Measurements from ENCODE around the gene GRIK1.

The GRIK1 gene

GRCh38 chr21:29508301-29508700, 431.5 kb downstream of the GRIK1 start:
- no peak for TF ChIP-seq CTCF (IDR thresholded peaks at IDR 0.05)
- H3K4me3 ChIP-seq (ENCODE audit: low read depth in 1 of 2, low read length in 1 of 2), result no peak overlapping the region
- no peaks in the 10 kb centered on the region for H3K36me3 ChIP-seq
- no peaks in the 10 kb centered on the region for H3K4me1 ChIP-seq (ENCODE audit: control insufficient read depth in 1 of 2, insufficient read depth in 1 of 2, low read depth in 1 of 2, low read length in 1 of 2)
- H3K27ac ChIP-seq, result no peak overlapping the region
- H3K27me3 ChIP-seq, result no peaks in the 10 kb centered on the region
- H3K9me3 ChIP-seq, result no peaks in the 10 kb centered on the region

GRCh38 chr21:29506947-29507346, 432.8 kb downstream of the GRIK1 start:
- Histone ChIP-seq H3K4me3 (ENCODE audit: low read depth in 1 of 2, low read length in 1 of 2) (no peak overlapping the region), H3K36me3 (no peaks in the 10 kb centered on the region), H3K4me1 (ENCODE audit: control insufficient read depth in 1 of 2, insufficient read depth in 1 of 2, low read depth in 1 of 2, low read length in 1 of 2) (no peaks in the 10 kb centered on the region), H3K27ac (no peak overlapping the region), H3K27me3 (no peaks in the 10 kb centered on the region), H3K9me3 (no peaks in the 10 kb centered on the region)
- no peak for TF ChIP-seq CTCF (IDR thresholded peaks at IDR 0.05)

DNA sequence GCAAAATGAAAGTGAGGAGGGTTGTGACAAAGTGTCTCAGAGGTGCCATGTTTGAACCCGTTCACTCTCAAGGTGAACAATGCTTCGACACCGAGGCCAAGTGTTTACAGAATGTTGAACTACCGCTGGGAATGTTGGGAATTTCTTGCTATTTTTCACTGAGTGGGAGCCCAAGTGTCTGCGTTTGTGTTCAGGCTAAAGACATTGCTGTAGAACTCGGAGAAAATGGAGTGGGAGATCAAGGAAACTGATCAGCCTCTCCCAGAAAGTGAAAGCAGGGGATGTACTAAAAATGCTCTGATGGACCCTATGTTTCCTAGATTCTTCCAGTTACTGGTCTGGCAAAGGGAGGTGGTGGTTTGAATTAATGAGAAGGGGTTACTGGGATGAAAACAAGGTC, 433.6 kb downstream of the GRIK1 start:
- H3K4me3 ChIP-seq (ENCODE audit: low read depth in 1 of 2, low read length in 1 of 2), result no peak overlapping the region
- TF ChIP-seq CTCF (IDR thresholded peaks at IDR 0.05), result no peak
- no peaks in the 10 kb centered on the region for H3K36me3 ChIP-seq
- H3K27me3 ChIP-seq, result no peaks in the 10 kb centered on the region
- H3K9me3 ChIP-seq, result no peaks in the 10 kb centered on the region
- no peak overlapping the region for H3K27ac ChIP-seq
- H3K4me1 ChIP-seq (ENCODE audit: control insufficient read depth in 1 of 2, insufficient read depth in 1 of 2, low read depth in 1 of 2, low read length in 1 of 2), result no peaks in the 10 kb centered on the region

DNA sequence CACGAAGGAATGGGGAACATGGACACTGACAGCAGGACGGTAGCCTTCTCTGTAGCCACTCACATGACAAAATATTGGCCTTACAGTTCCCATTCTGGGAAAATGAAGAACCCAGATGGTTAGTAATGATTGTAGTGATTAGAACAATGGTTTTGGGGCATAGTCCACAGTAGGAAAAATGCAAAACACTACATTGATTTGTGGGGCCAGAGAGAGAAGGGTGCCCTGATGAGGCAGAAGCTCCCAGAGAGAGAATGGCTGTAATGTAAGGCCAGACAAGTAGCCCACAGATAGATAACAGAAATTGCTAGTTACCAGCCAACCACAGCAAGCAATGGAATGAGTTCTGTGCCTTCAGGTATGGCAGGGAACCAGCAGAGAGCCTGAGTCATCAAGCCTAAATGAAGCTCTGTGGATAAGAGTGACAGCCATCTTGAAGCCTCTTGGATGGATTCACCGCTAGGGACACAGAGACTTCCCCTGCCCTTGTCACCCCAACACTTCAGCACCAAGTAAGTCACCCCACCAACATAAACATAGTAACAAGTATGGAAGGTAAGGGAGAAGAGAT, 435.0 kb downstream of the GRIK1 start:
- H3K36me3 ChIP-seq, result no peaks in the 10 kb centered on the region
- H3K4me1 ChIP-seq (ENCODE audit: control insufficient read depth in 1 of 2, insufficient read depth in 1 of 2, low read depth in 1 of 2, low read length in 1 of 2), result no peaks in the 10 kb centered on the region
- H3K27ac ChIP-seq, result no peak overlapping the region
- no peak for TF ChIP-seq CTCF (IDR thresholded peaks at IDR 0.05)
- H3K4me3 ChIP-seq (ENCODE audit: low read depth in 1 of 2, low read length in 1 of 2), result no peak overlapping the region
- H3K27me3 ChIP-seq, result no peaks in the 10 kb centered on the region
- no peaks in the 10 kb centered on the region for H3K9me3 ChIP-seq

DNA sequence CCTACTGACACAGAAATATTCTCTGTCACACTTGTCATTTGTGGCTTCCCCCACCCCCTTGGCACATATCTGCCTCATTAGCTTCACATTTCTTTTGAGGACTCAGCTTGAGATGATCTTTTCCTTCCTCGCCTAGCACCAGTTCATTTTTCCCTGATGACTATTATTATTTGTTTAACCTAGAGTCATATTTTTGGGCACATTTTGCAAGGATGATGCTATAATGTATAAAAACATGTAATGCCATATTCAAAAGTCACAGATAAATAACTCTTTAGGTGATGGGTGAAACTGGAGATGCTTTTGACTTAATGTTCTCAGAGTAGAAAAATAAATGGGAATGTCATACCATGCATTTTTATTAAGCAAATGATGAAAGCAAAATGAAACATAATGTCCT, 438.3 kb downstream of the GRIK1 start:
- no peak for TF ChIP-seq CTCF (IDR thresholded peaks at IDR 0.05)
- Histone ChIP-seq H3K36me3 (no peaks in the 10 kb centered on the region), H3K4me1 (ENCODE audit: control insufficient read depth in 1 of 2, insufficient read depth in 1 of 2, low read depth in 1 of 2, low read length in 1 of 2) (no peaks in the 10 kb centered on the region), H3K4me3 (ENCODE audit: low read depth in 1 of 2, low read length in 1 of 2) (no peak overlapping the region), H3K9me3 (no peaks in the 10 kb centered on the region), H3K27ac (no peak overlapping the region), H3K27me3 (no peaks in the 10 kb centered on the region)

Data from neutrophil (primary cell).